Eye (tissue), 1 donor: Measurements from ENCODE around the gene CCDC92B.
"Not testable (repeated sequence)": the region's sequence is repeated elsewhere in the genome, so short reads cannot be mapped to it uniquely, and the experiment has no call there.

ENCODE experiments used
- DNase-seq: peaks from one replicate; pipeline ENCODE4 v3.0.0-alpha.2; 2015

Gene CCDC92B

DNA sequence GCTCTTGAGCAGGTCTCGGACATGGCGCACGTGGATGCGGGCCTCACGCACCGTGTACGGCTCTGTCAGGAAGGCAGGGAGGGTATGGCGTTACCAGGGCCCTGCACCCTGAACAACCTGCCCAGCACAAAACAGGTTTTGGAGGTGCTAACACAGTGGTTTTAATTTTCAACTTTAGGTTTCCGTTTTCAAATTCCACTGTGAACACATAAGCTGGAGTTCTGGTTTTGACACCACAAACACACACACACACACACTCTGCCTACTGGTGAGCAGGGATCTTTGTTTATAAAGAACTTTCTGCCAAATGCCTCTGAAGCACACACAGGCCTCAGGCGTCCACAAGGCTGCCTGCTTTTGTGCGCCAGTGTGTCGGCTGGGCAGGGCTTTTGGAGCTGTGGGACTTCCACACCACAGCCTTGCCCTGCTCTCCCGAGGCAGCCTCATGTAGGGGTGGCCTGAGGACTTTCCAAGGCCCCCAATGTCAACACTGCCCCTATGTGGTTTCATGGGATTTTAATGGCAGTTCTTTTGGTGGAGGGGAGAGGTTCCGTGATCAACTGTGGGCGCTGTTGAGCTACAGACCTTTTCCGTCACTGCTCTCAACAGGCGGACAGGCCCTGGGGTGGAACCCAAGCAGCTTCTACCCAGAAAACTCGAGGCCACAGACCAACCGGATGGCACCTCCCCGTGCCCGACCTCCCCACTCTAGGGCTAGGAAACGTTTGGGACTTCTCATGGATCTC, 47.3 kb downstream of the CCDC92B start:
- no peak for DNase-seq

DNA sequence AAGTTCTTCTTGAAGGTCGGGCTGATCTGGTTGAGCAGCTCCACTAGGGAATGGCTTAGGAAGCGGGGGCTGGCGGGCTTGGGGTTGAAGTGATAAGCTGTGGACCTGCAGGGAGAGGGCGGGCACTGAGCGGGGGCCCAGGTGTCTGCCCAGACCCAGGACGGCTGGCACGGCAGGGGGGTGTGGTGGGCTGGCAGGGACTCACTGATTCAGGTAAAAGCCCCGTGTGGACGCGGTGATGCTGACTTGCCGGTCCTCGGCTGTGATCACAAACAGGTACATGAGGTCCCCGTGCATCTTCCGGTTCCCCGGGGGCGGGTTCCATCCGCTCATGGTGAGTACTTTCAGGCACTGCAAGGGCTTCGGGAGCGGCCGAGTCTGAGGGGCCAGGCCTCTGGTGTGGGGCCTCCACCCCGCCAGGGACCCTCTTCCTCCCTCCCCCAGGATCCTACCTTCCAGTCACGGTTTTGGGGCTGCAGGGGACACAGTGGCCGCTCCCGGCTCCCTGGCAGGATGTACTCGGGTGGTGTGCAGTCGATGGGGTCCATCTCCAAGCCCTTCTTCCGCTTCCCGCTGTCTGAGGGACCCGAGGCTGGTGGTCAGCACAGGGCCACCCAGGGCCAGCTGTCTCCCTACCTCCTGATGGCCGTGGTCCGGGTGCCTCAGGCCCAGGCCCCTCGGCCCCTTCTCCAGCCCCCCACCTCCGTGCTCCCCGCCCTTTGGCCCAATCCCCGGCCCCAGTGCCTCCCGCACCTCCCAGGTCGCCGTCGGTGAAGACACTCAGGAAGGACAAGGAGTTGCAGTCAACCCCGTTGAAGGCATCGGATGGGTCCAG, 48.1 kb downstream of the CCDC92B start:
- no peak for DNase-seq

DNA sequence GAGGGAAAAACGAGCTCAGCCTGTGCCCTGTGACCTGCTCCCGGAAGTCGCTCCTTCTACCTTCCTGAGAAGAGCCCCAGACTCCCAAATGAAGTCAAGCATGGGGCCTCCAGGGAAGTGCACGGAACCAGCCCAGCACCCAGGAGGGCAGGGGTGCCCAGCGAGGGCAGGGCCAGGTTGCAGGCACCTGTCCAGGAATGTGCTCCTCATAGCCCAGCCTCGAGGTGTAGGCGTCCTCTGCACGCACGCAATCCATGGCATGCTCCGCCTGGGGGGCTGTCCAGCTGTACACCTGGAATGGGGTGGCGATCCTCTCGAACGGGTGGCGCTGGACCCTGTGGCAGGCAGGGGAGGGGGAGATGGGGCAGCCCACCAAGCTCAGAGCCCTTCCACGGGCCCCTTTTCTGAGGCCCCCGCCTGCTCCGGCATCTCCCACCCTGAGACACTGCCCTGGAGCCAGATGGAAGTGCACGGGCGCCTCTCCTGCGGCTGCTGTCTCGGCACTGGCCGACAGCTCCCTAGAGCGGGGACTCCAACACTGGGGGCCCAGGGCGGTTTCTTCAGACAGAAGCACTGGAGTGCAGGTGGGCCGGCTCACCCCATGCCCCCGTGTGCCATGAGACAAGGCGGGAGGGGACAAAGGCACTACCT, 48.8 kb downstream of the CCDC92B start:
- DNase-seq, result no peak

DNA sequence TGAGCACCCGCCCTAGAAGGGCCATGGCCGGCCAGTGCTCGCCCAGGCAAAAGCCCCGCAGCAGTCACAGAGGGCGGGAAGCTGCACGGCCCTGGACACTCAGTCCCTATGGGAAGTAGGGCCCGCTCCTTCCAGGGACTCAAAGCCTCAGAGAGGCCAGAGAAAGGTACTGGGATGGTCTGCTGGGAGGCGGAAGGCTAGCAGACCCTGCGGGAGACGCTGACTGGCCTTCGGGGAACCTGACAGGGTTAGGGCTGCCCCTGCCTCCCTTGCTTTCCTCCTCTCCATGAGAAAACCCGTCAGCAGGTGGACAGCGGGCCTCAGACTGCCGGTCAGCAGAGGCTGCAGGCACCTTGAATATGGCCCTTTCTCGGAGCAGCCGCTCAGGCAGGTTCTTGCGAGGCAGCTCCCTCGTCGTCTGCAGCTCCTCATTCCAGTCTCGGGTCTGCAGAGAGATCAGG, 49.4 kb downstream of the CCDC92B start:
- DNase-seq, result no peak

DNA sequence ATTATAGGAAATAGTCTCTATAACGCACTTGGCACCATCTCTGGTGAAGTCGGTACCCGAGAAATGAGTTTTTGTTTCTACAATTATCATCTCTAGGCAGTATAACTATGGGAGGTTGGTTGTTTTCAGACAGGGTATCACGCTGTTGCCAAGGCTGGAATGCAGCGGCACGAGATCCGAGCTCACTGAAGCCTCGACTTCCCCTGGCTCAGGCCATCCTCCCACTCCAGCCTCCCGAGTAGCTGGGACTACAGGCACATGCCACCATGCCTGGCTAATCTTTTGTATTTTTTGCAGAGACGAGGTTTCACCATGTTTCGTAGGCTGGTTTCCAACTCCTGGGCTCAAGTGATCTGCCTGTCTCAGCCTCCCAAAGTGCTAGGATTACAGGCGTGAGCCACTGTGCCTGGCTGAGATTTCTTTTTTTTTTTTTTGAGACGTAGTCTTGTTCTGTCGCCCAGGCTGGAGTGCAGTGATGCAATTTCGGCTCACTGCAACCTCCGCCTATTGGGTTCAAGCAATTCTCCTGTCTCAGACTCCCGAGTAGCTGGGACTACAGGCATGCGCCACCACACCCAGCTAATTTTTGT, 50.1 kb downstream of the CCDC92B start:
- DNase-seq, result not testable (repeated sequence)

DNA sequence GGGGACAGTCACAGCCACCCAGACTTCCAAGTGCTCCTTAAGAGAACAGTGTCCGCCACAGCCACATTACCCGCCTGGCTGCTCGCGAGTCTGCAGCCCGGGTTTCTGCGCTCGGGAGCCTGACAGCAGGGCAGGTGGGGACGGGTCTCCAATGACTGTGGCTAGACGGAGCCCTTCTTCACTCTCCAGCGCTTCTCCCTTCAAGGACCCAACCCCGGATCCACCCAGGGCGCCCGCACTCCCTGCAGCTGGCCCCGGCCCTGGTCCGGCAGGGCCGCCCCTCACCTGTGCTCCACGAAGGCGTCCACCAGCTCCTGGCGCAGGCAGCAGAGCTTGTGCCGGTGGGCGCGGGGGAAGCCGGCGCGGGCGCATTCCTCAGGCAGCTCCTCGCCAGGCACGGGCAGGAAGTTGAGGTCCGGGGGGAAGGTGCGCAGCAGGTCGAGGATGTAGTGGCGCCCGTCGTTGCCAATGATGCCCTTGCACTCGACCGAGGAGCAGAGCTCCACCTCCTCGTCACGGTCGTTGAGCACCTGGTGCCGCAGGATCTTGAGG, 51.8 kb downstream of the CCDC92B start:
- DNase-seq, result no peak

DNA sequence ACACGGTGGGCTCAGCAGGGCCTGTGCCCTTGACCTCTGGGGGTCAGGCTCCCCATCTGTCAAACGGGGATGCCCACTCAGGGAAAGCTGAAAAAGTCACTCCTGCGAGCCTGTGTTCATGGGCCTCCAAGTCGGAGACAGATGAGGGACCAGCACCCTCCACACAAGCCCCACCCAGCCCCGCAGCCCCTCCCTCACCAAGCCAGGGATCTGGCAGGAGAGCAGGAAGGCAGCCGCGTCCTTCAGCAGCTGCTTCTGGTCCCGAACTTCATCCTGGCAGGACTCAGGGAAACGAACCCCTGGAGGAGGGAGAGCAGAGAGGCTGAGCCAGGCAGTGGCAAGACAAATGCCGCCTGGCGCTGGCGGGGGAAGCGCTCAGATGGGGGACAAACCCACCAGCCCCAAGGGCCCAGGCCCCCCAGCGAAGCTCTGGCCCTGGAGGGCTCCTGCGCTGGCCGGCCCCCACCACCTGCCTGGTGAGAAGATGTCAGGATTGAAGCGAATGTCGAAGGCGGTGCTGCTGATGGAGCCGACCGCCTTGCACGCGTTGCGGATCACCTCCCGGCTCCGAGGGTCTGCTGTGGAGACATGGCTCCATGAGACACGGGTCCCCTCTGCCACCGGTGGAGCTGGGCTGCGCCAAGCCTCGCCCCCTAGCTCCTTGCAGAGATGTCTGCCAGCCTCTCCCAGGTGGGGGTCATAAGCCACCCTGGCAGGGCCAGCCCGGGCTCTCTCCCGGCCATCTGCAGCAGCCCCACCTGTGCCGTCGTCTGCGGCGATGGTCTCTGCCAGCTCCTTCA, 53.3 kb downstream of the CCDC92B start:
- no peak for DNase-seq

DNA sequence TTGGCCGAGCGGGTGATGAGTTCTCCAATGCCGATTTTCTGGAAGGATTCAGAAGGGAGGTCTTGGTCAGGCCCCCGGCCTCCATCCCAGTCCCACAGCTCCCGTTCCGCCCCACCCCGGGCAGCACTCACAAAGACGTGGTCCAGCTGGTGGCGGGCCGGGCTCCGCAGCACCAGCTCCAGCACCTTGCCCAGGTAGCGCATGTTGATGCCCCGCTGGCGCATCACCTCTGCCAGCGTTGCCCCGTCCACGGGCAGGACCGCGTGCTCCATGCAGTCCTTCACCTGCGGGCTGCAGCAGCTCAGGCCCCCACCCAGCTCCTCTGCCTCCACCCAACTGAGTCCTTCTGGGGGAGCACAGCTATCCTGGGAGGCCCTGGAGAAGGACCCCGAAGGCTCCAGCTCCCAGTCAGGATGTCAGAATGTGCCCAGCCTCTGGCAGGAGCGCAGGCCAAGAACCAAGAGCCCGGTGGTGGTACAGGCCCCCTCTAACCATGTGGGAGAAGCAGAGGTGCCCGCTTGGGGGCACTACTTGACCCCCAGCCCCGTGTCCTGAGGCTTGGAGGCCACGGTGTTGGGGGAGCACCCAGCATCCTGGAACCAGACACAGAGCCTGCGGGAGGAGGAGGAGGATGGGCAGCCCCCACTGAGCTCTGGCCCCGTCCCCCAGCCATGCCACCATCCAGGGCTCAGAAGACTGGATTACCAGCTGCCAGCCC, 54.0 kb downstream of the CCDC92B start:
- no peak for DNase-seq

DNA sequence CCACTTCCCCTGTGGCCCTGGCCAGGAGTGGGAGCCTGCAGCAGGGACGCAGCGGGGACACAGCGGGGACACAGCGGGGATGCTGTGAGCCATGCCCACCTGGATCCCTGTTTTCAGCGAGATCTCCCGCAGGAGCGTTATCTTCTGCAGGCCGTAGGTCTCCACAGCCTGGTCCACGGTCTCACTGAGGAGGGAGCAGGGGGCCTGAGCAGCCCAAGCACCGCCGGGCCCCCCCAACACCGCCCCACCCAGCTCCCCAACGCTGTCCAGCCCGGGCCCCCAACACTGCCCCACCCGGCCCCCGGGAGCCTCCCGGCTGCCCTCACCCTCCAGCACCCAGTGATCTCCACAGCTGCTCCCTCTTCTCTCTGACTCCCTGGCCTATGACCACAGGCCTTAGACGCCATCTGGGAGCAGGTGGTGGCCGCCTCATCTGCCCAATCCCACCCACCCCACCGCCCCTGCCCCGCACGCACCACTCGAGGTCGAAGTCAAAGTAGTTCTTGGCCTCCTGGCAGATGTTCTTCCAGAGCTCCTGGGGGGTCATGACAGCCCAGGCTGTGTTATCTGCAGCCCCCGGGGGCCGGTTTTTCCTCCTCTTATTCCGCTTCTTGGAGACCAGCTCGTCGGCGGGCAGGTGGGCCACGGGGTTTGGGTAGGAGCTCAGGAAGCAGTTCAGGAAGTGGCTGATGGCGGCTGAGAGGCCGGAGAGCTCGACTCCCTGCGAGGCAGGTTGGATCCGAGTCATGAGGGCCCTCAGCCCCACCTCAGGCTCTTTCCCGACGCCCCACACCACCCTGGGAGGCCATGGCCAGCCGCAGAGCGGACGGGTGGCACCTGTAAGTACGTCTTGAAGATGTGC, 54.8 kb downstream of the CCDC92B start:
- no peak for DNase-seq

DNA sequence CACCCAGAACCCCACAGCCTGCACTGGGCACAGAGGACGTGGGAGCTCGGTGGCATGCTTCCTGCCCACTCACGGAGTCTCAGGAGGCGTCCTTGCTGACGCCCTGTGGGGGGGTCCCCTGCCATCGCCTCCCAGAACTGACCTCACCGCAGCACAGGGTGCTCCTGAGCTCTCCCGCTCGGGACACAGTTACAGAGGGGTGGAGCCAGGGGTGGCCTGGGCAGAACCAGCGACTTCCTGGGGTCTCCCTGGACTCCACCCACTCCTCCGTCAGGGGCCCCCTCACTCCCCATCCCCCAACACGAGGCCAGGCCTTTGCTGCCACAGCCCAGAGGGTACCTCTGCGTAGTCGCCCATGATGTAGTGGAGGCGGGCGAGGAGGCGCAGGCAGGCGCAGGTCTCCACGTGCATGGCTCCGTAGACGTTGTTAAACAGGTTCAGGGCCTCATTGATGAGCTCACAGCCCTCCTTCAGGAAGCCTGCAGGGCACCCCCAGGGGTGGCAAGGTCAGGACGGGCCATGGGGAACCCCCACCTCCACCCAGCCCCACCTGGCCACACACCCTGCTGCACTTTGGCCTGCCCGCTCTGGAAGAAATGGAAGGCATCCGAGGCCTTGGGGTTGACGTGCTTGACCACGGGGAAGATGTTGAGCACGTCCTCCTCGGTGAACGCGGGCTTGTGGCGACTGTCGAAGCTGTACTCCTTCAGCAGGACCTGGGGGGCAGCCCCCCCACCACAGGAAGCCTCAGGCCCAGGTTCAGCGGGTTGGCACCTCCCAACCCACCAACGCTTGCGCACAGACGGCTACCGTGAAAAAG, 55.7 kb downstream of the CCDC92B start:
- DNase-seq, result no peak

DNA sequence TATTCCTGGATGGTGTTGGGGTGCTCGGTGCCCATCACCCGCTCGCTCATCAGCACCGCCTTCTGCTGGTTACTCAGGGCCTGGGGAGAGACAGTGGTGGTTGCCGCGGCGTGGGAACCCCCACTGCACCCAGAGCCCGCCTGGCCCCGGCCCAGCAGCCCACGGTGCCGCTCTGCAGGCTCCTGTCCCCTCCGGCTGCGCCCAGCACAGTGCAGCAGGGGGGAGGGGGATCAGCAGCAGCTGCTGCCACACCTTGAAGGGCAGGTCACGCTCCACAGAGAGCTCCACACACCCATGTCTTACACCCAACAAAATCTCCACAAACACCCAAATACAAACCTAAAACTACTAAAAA, 56.7 kb downstream of the CCDC92B start:
- no peak for DNase-seq

DNA sequence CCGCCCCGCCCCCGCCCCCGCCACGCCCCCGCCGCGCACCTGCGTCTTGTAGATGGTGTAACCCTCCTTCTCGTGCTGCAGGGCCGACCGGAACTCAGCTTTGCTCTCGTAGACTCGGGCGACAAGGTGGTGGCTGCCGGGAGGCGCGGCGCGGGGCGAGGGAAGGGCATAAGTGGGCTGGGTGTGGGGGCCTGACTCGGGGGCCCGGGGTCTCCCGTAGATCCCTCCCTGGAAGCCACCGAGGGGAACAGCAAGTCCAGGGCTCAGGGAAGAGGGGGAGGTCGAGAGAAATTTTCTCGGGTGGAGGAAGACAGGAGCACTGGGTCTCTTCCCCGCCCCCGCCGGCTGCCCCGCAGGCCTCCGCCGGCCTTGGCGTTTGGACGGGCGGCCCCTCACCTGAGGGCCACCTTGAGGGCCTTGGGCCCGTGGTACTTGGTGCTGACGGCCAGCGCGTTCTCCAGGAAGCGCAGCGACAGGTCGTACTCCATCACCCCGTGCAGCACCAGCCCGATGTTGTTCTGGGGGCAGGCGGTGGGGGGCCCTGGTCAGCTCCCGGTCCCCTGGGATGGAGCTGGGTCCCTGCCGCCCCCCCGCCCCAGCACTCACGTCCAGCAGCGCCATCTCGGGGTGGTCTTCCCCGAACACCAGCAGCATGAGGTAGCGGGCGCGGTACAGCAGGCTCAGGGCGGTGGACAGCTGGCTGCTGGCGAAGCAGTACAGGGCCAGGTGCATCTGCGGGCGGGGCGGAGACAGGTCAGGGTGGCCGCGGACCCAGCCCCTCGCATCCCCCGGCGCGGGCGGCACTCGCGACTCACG, 57.3 kb downstream of the CCDC92B start:
- no peak for DNase-seq

DNA sequence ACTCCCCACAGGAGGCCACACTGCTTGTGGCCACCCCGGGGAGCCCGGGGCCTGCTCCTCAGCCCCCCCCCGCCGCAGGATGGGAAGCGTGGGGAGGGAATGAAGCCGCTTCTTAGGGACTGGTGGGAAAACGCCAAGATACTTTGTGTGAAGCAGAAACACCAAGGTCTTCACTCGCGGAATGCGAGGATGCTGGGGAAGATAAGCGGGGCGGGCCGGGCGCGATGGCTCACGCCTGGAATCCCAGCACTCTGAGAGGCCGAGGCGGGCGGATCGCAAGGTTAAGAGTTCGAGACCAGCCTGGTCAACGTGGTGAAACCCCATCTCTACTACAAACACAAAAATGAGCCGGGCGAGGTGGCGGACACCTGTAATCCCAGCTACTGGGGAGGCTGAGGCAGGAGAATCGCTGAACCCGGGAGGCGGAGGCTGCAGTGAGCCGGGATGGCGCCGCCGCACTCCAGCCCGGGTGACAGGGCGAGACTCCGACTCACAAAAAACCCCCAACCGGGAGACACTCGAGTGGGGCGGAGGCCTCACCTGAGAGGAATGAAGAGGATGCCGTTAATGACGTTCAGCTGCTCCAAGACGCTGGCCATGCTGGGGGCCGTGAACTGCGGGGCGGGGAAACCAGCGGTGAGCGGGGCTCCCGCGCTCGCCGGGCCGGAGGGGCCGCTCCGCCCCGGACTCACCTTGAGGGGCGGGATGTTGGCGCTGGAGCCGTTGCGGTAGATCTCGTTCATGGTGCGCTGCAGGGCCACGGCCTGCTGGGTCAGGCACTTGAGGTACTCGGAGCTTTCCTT, 58.2 kb downstream of the CCDC92B start:
- DNase-seq, result no peak

DNA sequence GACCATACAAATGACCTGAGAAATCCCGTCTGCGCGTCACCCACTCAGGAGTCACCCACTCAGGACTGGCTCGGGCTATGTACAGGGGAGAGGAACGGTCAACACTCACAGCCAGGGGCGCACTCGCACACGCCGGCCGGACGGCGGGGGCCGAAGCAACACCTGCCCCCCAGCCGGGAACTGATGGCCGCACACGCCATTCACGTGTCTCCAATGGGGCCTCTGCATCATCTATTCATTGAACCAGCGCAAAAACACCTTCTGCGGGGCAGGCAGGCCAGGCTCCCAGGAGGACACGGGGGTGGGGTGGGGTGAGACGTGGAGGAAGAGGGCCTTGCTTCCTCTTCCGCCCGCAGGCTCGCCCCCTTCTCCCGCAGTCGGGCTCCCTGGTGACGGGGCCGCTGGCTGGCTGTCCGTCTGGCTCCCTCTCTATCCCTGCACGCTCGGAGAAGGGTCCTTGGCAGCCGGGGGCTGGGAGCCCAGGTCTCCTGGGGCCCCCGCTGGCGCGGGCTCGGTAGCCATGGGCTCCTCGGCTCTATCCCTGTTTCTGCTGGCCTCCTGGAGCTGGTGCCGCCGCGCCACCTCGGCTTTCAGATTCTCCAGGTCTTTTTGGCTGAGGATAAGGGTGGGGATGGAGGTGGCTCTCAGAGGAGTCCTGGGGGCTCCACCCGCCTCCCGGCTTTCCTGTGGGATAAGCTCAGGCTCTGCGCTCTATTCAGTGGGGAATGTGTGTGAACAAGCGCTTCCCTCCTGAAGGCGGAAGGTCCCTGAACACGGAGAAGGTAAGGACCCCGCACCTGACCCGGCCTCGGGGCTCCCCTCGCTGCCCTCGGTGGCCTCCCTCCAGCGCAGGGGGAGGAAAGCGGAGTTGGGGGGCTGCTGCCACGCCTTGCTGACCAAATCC, 59.0 kb downstream of the CCDC92B start:
- peak; percentile 47 for DNase-seq

DNA sequence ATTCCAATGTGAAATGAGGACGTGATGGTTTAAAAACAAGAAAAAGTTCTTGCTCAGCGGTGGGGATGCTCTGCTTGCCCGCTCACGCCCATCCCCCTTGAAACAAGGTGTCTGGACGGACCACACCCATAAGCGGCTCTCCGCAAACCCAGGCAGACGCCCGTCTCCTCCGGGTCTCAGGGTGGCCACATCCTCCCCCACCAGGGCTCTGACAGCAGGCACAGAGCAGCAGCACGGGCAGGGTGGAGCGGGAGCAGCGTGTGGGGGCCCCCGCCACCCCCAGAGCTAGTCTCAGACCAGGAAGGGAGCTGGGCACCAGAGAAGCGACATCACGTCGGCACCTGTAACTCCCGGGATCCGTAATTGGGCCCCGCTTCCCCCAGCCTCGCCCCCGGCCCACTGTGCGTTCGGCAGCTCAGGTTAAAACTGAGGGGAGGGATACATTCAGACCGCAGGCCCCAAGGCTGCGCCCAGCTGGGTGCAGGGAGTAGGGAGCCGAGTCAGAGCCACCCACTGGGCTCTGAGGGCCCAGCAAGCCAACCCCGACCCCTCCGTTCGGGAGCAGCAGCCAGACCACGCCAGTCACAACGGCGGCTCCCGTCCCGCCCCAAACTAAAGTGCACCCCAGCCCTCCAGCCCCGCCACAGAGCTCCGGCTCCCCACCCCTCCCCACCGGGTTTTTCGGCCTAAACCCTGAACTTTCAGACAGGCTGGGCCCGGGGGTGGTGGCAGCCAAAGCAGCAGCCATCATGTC, 59.9 kb downstream of the CCDC92B start:
- DNase-seq, result peak; percentile 19
